GM10266 (cell line): ENCODE measurements around the gene LDOC1.
"Not testable (repeated sequence)": the region's sequence is repeated elsewhere in the genome, so short reads cannot be mapped to it uniquely, and the experiment has no call there.

Source experiments
- DNase-seq: peaks from one replicate; pipeline ENCODE4 v3.0.0; 2012; ENCODE audit errors: extremely low spot score
- TF ChIP-seq, protein P1 (sequence below): IDR thresholded peaks from 2 replicates; pipeline ENCODE4 v1.5.1; 2012; ENCODE audit warnings: mild to moderate bottlenecking, low read depth; ENCODE audit not compliant: control insufficient read depth, insufficient read depth; ENCODE audit errors: missing control alignments

Gene LDOC1

DNA sequence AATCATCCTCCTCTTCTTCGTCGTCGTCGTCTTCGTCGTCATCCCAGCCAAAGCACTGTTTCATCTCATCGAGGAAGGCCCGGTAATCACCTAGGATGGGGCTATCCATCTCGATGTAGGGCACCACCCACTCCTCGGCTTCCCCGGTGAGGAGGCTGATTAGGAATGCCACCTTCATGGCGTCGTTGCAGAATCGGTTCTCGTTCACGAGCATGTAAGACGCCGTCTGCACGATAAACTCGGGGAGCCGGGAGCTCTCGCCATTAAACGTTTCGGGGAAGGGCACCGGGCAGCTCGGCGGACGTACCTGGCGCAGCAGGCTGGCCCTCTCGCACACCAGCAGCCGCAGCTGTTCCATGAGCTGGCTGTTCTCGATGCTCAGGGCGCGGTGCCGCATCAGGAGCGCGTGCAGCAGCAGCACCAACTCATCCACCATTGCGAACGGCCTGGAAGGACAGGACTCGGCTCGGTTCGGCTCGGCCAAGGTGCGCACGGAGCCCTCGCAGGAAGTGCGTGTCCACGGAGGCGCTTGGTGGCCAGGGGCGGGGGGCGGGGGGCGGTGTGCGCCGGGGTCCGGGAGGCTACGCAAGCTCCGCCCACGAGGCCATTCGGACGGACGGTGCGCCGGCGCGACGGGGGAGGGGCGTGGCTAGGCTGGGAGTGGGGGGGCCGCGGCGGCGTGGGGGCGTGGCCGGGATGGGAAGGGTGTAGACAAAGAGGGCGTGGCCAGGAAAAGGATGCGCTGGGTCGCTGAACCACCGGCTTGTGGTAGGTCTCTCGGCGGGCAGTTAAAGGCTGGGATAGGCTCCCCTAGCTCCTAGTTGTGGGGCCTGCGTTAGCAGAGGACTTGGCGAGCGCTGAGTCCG lies at the start of gene LDOC1:
TSS of gene LDOC1 (minus strand) at position 544 of the 866 bp plus-strand sequence. CDS start at position 436, 108 bp downstream.
- no peak for DNase-seq
- TF ChIP-seq, protein P1, sequence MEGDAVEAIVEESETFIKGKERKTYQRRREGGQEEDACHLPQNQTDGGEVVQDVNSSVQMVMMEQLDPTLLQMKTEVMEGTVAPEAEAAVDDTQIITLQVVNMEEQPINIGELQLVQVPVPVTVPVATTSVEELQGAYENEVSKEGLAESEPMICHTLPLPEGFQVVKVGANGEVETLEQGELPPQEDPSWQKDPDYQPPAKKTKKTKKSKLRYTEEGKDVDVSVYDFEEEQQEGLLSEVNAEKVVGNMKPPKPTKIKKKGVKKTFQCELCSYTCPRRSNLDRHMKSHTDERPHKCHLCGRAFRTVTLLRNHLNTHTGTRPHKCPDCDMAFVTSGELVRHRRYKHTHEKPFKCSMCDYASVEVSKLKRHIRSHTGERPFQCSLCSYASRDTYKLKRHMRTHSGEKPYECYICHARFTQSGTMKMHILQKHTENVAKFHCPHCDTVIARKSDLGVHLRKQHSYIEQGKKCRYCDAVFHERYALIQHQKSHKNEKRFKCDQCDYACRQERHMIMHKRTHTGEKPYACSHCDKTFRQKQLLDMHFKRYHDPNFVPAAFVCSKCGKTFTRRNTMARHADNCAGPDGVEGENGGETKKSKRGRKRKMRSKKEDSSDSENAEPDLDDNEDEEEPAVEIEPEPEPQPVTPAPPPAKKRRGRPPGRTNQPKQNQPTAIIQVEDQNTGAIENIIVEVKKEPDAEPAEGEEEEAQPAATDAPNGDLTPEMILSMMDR = no peak

DNA sequence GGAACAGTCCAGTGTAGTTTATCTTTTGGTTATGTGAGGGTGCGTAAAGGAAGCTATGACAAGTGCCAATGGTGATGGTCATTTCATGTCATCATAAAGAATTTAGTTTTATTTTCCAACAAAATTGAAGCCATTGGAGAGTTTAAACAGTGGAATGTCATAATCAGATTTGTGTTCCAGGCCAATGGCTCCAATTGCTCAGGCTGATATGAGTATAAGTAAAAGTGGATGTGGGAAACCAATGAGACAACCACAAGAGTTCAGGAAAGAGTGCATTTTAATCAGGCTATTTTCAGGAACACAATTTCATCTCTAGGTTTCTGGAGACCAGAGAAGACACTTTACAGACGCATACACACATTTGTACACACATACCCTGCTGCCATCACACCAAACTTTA lies 44.7 kb upstream of the LDOC1 start:
- TF ChIP-seq, protein P1 = no peak
- DNase-seq = no peak

- DNase-seq = no peak
- TF ChIP-seq, protein P1 = no peak
These were observed 43.5 kb upstream of the LDOC1 start for GRCh38 chrX:141220342-141221008.

DNA sequence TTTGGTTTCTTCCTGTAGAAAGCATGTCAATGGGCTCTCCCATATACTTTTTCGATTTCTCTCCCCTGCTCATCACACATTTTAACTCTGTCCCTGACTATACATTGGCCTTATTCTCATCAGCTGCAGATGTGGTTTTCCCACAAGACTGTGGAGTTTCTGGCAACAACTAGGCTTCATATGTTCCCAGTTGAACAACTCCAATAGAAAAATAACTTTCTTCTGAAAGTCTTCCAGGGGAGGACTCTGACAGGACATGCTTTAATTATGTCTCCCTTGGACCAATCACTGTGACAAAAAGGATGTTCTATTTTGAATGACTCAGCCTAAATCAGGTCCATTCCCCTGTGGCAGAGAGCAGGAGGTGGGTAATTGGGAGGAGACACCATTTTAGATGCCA lies 37.3 kb upstream of the LDOC1 start:
- TF ChIP-seq, protein P1 = no peak
- DNase-seq = no peak

DNA sequence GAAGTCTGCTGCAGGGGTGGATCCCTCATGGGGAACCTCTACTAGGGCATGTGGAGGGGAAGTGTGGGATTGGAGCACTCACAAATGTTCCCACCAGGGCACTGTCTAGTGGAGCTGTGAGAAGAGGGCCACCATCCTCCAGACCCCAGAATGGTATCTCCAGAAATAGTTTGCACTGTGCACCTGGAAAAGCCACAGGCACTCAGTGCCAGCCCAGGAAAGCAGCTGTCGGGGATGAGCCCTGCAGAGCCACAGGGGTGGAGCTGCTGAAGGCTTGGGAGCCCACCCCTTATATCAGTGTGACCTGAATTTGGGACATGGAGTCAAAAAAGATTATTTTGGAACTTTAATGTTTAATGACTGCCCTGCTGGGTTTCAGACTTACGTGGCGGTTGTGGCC lies 25.0 kb upstream of the LDOC1 start:
- TF ChIP-seq, protein P1 = no peak
- DNase-seq = no peak

DNA sequence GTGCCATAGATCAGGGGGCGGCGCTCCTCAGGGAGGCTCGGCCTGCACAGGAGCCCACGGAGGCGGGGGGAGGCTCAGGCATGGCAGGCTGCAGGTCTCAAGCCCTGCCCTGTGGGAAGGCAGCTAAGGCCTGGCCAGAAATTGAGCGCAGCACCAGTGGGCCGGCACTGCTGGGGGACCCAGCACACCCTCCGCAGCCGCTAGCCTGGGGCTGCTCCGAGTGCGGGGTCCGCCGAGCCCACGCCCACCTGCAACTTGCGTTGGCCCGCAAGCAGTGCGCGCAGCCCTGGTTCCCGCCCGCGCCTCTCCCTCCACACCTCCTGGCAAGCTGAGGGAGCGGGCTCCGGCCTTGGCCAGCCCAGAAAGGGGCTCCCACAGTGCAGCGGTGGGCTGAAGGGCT lies 11.6 kb upstream of the LDOC1 start:
- DNase-seq = not testable (repeated sequence)

DNA sequence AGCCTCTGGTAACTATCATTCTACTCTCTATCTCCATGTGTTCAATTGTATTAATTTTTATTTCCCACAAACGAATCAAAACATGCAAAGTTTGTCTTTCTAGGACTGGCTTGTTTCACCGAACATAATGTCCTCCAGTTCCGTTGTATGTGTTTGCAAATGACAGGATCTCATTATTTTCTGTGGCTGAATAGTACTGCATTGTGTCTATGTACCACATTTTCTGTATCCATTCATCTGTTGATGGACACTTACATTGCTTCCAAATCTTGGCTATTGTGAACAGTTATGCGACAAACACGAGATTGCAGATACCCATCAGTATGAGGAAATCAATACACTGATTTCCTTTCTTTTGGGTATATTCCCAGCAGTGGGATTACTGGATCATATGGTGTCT lies 8.4 kb upstream of the LDOC1 start:
- no peak for DNase-seq
- TF ChIP-seq, protein P1 = no peak
